ENCODE data around the gene WDR27.
A peak's percentile ranks its signal among the peaks of the same experiment; 100 is the strongest.

WDR27 gene

GRCh38 chr6:169590376-169590939, 111.4 kb downstream of the WDR27 start:
- DNase-seq: no peak

GRCh38 chr6:169589699-169590257, 112.1 kb downstream of the WDR27 start:
- no peak for DNase-seq

GRCh38 chr6:169589293-169589692, 112.5 kb downstream of the WDR27 start:
- DNase-seq: peak; percentile 32

- no peak for DNase-seq
Measured at GRCh38 chr6:169587975-169588374, 113.9 kb downstream of the WDR27 start.

GRCh38 chr6:169583886-169584541, 117.8 kb downstream of the WDR27 start:
- DNase-seq: peak; percentile 15

- no peak for DNase-seq
Measured at GRCh38 chr6:169579407-169580111, 122.3 kb downstream of the WDR27 start.

GRCh38 chr6:169577974-169578373, 123.9 kb downstream of the WDR27 start:
- DNase-seq: no peak

- no peak for DNase-seq
Measured at GRCh38 chr6:169577236-169577635, 124.6 kb downstream of the WDR27 start.

- DNase-seq: no peak
Measured at GRCh38 chr6:169575821-169576220, 126.0 kb downstream of the WDR27 start.

- DNase-seq: no peak
Measured at GRCh38 chr6:169575365-169575764, 126.5 kb downstream of the WDR27 start.

- no peak for DNase-seq
Measured at GRCh38 chr6:169574420-169574819, 127.4 kb downstream of the WDR27 start.

- no peak for DNase-seq
Measured at GRCh38 chr6:169573883-169574282, 127.9 kb downstream of the WDR27 start.

- DNase-seq: no peak
Measured at GRCh38 chr6:169571123-169571962, 130.5 kb downstream of the WDR27 start.

- no peak for DNase-seq
Measured at GRCh38 chr6:169568314-169569087, 133.3 kb downstream of the WDR27 start.

- no peak for DNase-seq
Measured at GRCh38 chr6:169567819-169568218, 134.0 kb downstream of the WDR27 start.

- DNase-seq: no peak
Measured at GRCh38 chr6:169566961-169567750, 134.7 kb downstream of the WDR27 start.

- no peak for DNase-seq
Measured at GRCh38 chr6:169566319-169566718, 135.5 kb downstream of the WDR27 start.

GRCh38 chr6:169564453-169565240, 137.2 kb downstream of the WDR27 start:
- DNase-seq: no peak

GRCh38 chr6:169561665-169562064, 140.2 kb downstream of the WDR27 start:
- no peak for DNase-seq

GRCh38 chr6:169559592-169559991, 142.2 kb downstream of the WDR27 start:
- no peak for DNase-seq
